ENCODE data around the gene SLC25A41.

DNA sequence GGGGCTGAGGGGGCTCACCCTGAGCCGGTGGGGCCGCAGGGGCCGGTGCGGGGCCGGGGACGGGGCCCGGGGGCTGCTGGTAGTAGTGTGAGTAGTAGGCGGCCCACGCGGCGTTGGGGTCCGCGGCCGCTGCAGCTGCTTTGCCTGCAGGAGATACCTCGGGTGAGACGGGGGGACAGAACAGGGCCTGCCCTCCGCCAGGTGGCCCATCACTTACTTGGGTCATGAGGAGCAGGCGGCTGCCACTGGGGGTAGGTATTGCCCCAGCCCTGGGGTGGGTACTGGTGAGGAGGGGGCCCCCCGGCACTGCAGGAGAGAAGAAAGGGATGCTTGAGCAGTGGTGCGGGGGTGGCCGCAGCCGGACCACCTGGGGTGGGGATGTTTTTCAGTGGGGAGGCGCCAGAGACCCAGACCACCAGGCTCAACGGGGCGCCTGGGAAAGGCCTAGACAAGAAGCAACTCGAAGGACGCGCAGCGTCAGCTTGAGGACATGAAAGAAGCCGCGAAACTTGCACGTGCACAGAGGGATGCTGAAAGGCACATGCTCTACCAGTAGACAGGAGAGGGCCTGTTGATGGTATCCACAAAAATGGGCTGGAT lies 17.9 kb downstream of the SLC25A41 start:
- TF ChIP-seq, protein P1, sequence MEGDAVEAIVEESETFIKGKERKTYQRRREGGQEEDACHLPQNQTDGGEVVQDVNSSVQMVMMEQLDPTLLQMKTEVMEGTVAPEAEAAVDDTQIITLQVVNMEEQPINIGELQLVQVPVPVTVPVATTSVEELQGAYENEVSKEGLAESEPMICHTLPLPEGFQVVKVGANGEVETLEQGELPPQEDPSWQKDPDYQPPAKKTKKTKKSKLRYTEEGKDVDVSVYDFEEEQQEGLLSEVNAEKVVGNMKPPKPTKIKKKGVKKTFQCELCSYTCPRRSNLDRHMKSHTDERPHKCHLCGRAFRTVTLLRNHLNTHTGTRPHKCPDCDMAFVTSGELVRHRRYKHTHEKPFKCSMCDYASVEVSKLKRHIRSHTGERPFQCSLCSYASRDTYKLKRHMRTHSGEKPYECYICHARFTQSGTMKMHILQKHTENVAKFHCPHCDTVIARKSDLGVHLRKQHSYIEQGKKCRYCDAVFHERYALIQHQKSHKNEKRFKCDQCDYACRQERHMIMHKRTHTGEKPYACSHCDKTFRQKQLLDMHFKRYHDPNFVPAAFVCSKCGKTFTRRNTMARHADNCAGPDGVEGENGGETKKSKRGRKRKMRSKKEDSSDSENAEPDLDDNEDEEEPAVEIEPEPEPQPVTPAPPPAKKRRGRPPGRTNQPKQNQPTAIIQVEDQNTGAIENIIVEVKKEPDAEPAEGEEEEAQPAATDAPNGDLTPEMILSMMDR (CRISPR knock-in tag; IDR thresholded peaks at IDR 0.05), result no peak
- TF ChIP-seq, protein P2, sequence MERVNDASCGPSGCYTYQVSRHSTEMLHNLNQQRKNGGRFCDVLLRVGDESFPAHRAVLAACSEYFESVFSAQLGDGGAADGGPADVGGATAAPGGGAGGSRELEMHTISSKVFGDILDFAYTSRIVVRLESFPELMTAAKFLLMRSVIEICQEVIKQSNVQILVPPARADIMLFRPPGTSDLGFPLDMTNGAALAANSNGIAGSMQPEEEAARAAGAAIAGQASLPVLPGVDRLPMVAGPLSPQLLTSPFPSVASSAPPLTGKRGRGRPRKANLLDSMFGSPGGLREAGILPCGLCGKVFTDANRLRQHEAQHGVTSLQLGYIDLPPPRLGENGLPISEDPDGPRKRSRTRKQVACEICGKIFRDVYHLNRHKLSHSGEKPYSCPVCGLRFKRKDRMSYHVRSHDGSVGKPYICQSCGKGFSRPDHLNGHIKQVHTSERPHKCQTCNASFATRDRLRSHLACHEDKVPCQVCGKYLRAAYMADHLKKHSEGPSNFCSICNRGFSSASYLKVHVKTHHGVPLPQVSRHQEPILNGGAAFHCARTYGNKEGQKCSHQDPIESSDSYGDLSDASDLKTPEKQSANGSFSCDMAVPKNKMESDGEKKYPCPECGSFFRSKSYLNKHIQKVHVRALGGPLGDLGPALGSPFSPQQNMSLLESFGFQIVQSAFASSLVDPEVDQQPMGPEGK (CRISPR knock-in tag; IDR thresholded peaks at IDR 0.05), result no peak
- TF ChIP-seq U2AF2 (IDR thresholded peaks at IDR 0.05; ENCODE audit: low read depth, low read length) (no peak), TCF12 (IDR thresholded peaks at IDR 0.05) (no peak), TCF12 (CRISPR knock-in tag; IDR thresholded peaks at IDR 0.05) (no peak), KDM5B (CRISPR knock-in tag; IDR thresholded peaks at IDR 0.05; ENCODE audit: borderline replicate concordance) (no peak), ZBTB21 (CRISPR knock-in tag; IDR thresholded peaks at IDR 0.05) (no peak), RAD21 (CRISPR knock-in tag; IDR thresholded peaks at IDR 0.05) (no peak), HOXA3 (CRISPR knock-in tag; IDR thresholded peaks at IDR 0.05) (no peak)
- TF ChIP-seq, protein P3, sequence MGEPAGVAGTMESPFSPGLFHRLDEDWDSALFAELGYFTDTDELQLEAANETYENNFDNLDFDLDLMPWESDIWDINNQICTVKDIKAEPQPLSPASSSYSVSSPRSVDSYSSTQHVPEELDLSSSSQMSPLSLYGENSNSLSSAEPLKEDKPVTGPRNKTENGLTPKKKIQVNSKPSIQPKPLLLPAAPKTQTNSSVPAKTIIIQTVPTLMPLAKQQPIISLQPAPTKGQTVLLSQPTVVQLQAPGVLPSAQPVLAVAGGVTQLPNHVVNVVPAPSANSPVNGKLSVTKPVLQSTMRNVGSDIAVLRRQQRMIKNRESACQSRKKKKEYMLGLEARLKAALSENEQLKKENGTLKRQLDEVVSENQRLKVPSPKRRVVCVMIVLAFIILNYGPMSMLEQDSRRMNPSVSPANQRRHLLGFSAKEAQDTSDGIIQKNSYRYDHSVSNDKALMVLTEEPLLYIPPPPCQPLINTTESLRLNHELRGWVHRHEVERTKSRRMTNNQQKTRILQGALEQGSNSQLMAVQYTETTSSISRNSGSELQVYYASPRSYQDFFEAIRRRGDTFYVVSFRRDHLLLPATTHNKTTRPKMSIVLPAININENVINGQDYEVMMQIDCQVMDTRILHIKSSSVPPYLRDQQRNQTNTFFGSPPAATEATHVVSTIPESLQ (CRISPR knock-in tag; conservative IDR thresholded peaks at IDR 0.05), result no peak
- TF ChIP-seq, protein P4, sequence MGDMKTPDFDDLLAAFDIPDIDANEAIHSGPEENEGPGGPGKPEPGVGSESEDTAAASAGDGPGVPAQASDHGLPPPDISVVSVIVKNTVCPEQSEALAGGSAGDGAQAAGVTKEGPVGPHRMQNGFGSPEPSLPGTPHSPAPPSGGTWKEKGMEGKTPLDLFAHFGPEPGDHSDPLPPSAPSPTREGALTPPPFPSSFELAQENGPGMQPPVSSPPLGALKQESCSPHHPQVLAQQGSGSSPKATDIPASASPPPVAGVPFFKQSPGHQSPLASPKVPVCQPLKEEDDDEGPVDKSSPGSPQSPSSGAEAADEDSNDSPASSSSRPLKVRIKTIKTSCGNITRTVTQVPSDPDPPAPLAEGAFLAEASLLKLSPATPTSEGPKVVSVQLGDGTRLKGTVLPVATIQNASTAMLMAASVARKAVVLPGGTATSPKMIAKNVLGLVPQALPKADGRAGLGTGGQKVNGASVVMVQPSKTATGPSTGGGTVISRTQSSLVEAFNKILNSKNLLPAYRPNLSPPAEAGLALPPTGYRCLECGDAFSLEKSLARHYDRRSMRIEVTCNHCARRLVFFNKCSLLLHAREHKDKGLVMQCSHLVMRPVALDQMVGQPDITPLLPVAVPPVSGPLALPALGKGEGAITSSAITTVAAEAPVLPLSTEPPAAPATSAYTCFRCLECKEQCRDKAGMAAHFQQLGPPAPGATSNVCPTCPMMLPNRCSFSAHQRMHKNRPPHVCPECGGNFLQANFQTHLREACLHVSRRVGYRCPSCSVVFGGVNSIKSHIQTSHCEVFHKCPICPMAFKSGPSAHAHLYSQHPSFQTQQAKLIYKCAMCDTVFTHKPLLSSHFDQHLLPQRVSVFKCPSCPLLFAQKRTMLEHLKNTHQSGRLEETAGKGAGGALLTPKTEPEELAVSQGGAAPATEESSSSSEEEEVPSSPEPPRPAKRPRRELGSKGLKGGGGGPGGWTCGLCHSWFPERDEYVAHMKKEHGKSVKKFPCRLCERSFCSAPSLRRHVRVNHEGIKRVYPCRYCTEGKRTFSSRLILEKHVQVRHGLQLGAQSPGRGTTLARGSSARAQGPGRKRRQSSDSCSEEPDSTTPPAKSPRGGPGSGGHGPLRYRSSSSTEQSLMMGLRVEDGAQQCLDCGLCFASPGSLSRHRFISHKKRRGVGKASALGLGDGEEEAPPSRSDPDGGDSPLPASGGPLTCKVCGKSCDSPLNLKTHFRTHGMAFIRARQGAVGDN (CRISPR knock-in tag; IDR thresholded peaks at IDR 0.05), result no peak
- TF ChIP-seq, protein P5, sequence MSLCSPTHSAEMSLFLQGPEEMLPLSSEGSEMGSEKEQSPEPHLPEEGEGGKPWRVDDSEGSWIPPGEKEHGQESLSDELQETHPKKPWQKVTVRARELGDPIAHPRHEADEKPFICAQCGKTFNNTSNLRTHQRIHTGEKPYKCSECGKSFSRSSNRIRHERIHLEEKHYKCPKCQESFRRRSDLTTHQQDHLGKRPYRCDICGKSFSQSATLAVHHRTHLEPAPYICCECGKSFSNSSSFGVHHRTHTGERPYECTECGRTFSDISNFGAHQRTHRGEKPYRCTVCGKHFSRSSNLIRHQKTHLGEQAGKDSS (CRISPR knock-in tag; IDR thresholded peaks at IDR 0.05; ENCODE audit: borderline replicate concordance, low read depth), result no peak
- TF ChIP-seq, protein P6, sequence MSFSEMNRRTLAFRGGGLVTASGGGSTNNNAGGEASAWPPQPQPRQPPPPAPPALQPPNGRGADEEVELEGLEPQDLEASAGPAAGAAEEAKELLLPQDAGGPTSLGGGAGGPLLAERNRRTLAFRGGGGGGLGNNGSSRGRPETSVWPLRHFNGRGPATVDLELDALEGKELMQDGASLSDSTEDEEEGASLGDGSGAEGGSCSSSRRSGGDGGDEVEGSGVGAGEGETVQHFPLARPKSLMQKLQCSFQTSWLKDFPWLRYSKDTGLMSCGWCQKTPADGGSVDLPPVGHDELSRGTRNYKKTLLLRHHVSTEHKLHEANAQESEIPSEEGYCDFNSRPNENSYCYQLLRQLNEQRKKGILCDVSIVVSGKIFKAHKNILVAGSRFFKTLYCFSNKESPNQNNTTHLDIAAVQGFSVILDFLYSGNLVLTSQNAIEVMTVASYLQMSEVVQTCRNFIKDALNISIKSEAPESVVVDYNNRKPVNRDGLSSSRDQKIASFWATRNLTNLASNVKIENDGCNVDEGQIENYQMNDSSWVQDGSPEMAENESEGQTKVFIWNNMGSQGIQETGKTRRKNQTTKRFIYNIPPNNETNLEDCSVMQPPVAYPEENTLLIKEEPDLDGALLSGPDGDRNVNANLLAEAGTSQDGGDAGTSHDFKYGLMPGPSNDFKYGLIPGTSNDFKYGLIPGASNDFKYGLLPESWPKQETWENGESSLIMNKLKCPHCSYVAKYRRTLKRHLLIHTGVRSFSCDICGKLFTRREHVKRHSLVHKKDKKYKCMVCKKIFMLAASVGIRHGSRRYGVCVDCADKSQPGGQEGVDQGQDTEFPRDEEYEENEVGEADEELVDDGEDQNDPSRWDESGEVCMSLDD (CRISPR knock-in tag; IDR thresholded peaks at IDR 0.05; ENCODE audit: borderline replicate concordance), result no peak

Data from HepG2 (cell line).